ENCODE results near the gene SPEM3. TPM values are rescaled to one million over a fixed set of nuclear protein-coding genes. Genes with fewer than 3 reads are reported as not detected.

SPEM3 gene
- total RNA-seq, 1 donor from 2014 or later, result not detected

GRCh38 chr17:7440113-7440833, 11.6 kb downstream of the SPEM3 start:
- TF ChIP-seq CTCF (IDR thresholded peaks at IDR 0.05) (no peak), EZH2 (IDR thresholded peaks at IDR 0.05) (no peak), EZH2phosphoT487 (IDR thresholded peaks at IDR 0.05) (no peak)
- Histone ChIP-seq H3K9ac (peak overlapping the region; percentile 53), H3K9me3 (ENCODE audit: low read depth) (no peaks in the 10 kb centered on the region), H4K20me1 (ENCODE audit: low read depth) (no peaks in the 10 kb centered on the region), H3K27ac (no peak overlapping the region), H3K36me3 (no peaks in the 10 kb centered on the region), H3K79me2 (ENCODE audit: low read depth) (no peaks in the 10 kb centered on the region), H3K4me3 (peak overlapping the region; percentile 74), H3K4me2 (peak overlapping the region; percentile 93), H2AFZ (replicated peaks) (peak overlapping the region; percentile 81), H3K27me3 (peaks cover 70% of the 10 kb centered on the region), H3K4me1 (peaks cover 26% of the 10 kb centered on the region), H3F3A (ENCODE audit: low read depth) (peaks cover 57% of the 10 kb centered on the region)
- Mint-ChIP-seq H3K4me1 (peaks cover 53% of the 10 kb centered on the region), H3K27me3 (ENCODE audit: insufficient read depth, low read depth) (peaks cover 35% of the 10 kb centered on the region), H3K4me3 (peak overlapping the region; percentile 96), H3K27ac (peak overlapping the region; percentile 99), H3K36me3 (no peaks in the 10 kb centered on the region), H3K9me3 (no peaks in the 10 kb centered on the region)
- peak; percentile 73 for DNase-seq (ENCODE audit: low spot score)

GRCh38 chr17:7440834-7441195, 12.2 kb downstream of the SPEM3 start:
- H3K36me3 Mint-ChIP-seq, result no peaks in the 10 kb centered on the region
- peak; percentile 66 for DNase-seq (ENCODE audit: low spot score)
- Histone ChIP-seq H3K36me3 (no peaks in the 10 kb centered on the region), H4K20me1 (ENCODE audit: low read depth) (no peaks in the 10 kb centered on the region), H3F3A (ENCODE audit: low read depth) (peaks cover 57% of the 10 kb centered on the region), H3K79me2 (ENCODE audit: low read depth) (no peaks in the 10 kb centered on the region), H3K27ac (no peak overlapping the region), H3K4me2 (peak overlapping the region; percentile 93), H3K9ac (no peak overlapping the region), H3K4me3 (peak overlapping the region; percentile 74), H3K9me3 (ENCODE audit: low read depth) (no peaks in the 10 kb centered on the region), H3K27me3 (peaks cover 65% of the 10 kb centered on the region), H3K4me1 (peaks cover 26% of the 10 kb centered on the region), H2AFZ (replicated peaks) (peak overlapping the region; percentile 81)
- H3K27me3 Mint-ChIP-seq (ENCODE audit: insufficient read depth, low read depth), result peaks cover 33% of the 10 kb centered on the region
- H3K9me3 Mint-ChIP-seq, result no peaks in the 10 kb centered on the region
- TF ChIP-seq EZH2 (IDR thresholded peaks at IDR 0.05), result no peak
- TF ChIP-seq CTCF (IDR thresholded peaks at IDR 0.05), result peak; percentile 13
- peak overlapping the region; percentile 99 for H3K27ac Mint-ChIP-seq
- peaks cover 56% of the 10 kb centered on the region for H3K4me1 Mint-ChIP-seq
- peak overlapping the region; percentile 96 for H3K4me3 Mint-ChIP-seq

- no peak for TF ChIP-seq EZH2phosphoT487 (IDR thresholded peaks at IDR 0.05)
- TF ChIP-seq CTCF (IDR thresholded peaks at IDR 0.05), result no peak
- no peak for TF ChIP-seq EZH2 (IDR thresholded peaks at IDR 0.05)
- peaks cover 56% of the 10 kb centered on the region for H3K4me1 Mint-ChIP-seq
- peaks cover 28% of the 10 kb centered on the region for H3K27me3 Mint-ChIP-seq (ENCODE audit: insufficient read depth, low read depth)
- no peak for DNase-seq (ENCODE audit: low spot score)
- H3K27me3 ChIP-seq, result peaks cover 61% of the 10 kb centered on the region
- peaks cover 55% of the 10 kb centered on the region for H3F3A ChIP-seq (ENCODE audit: low read depth)
- H2AFZ ChIP-seq (replicated peaks), result no peak overlapping the region
- no peaks in the 10 kb centered on the region for H3K36me3 Mint-ChIP-seq
- H3K4me2 ChIP-seq, result peak overlapping the region; percentile 93
- H3K79me2 ChIP-seq (ENCODE audit: low read depth), result no peaks in the 10 kb centered on the region
- no peaks in the 10 kb centered on the region for H3K9me3 Mint-ChIP-seq
- H3K9ac ChIP-seq, result no peak overlapping the region
- H3K4me3 ChIP-seq, result peak overlapping the region; percentile 74
- no peaks in the 10 kb centered on the region for H3K36me3 ChIP-seq
- no peaks in the 10 kb centered on the region for H4K20me1 ChIP-seq (ENCODE audit: low read depth)
- no peaks in the 10 kb centered on the region for H3K9me3 ChIP-seq (ENCODE audit: low read depth)
- H3K27ac Mint-ChIP-seq, result no peak overlapping the region
- H3K27ac ChIP-seq, result no peak overlapping the region
- H3K4me3 Mint-ChIP-seq, result peak overlapping the region; percentile 96
- peaks cover 26% of the 10 kb centered on the region for H3K4me1 ChIP-seq
Measured at GRCh38 chr17:7441266-7441665, 12.6 kb downstream of the SPEM3 start.
